Fibroblast of villous mesenchyme (primary cell): ENCODE results near the gene C1orf167. TPM values are rescaled to one million over a fixed set of nuclear protein-coding genes. Genes with fewer than 3 reads are reported as not detected.

Source experiments
- DNase-seq: peaks from one replicate; pipeline ENCODE4 v3.0.0-alpha.2; 2010; ENCODE audit warnings: low read depth
- H3K4me3 ChIP-seq: 2 replicates; pipeline ENCODE4 v1.5.1; 2011; ENCODE audit warnings: low read depth, mild to moderate bottlenecking, low read length
- CTCF ChIP-seq: IDR thresholded peaks from 2 replicates; pipeline ENCODE4 v1.5.1; 2012; ENCODE audit warnings: low read depth, mild to moderate bottlenecking, low read length; ENCODE audit not compliant: insufficient read depth
- total RNA-seq: library from RNA; depleted of rRNA; stranded (reverse); fragments of >200 nt; gene quantifications from 2 replicates; pipeline ENCODE4 v1.2.3, GENCODE V29; 2012

Gene C1orf167
- total RNA-seq, 1 donor, result under 0.01 TPM

GRCh38 chr1:11794446-11795237 lies 32.6 kb downstream of the C1orf167 start:
- no peak overlapping the region for H3K4me3 ChIP-seq
- no peak for DNase-seq
- TF ChIP-seq CTCF, result no peak

GRCh38 chr1:11795238-11795890 lies 33.4 kb downstream of the C1orf167 start:
- no peak overlapping the region for H3K4me3 ChIP-seq
- DNase-seq, result no peak
- no peak for TF ChIP-seq CTCF

GRCh38 chr1:11796036-11796828 lies 34.2 kb downstream of the C1orf167 start:
- TF ChIP-seq CTCF, result no peak
- DNase-seq, result no peak
- no peak overlapping the region for H3K4me3 ChIP-seq

- peak; percentile 66 for DNase-seq
- H3K4me3 ChIP-seq, result no peak overlapping the region
- no peak for TF ChIP-seq CTCF
Observed at GRCh38 chr1:11797525-11798216, 35.7 kb downstream of the C1orf167 start.

- DNase-seq, result no peak
- no peak for TF ChIP-seq CTCF
- H3K4me3 ChIP-seq, result no peak overlapping the region
Observed at GRCh38 chr1:11799099-11799498, 37.1 kb downstream of the C1orf167 start.

- no peak for DNase-seq
- H3K4me3 ChIP-seq, result no peak overlapping the region
- TF ChIP-seq CTCF, result no peak
Observed at GRCh38 chr1:11799896-11800295, 37.9 kb downstream of the C1orf167 start.
